ENCODE measurements around the gene TTLL11.

GRCh38 chr9:121914017-121914595, 179.0 kb downstream of the TTLL11 start:
- TF ChIP-seq CTCF (conservative IDR thresholded peaks at IDR 0.05; ENCODE audit: low read length) (no peak), EZH2phosphoT487 (IDR thresholded peaks at IDR 0.05; ENCODE audit: borderline replicate concordance, low read depth, low read length) (no peak)
